ENCODE data around the gene CFAP65. TPM values are rescaled to one million over a fixed set of nuclear protein-coding genes. Genes with fewer than 3 reads are reported as not detected.
A peak's percentile ranks its signal among the peaks of the same experiment; 100 is the strongest.

The CFAP65 gene
- total and polyA plus RNA-seq, 9 of the 15 experiments (the other 6 are each of a cell fraction or from before 2014, with no cell fraction given), result not detected

DNA sequence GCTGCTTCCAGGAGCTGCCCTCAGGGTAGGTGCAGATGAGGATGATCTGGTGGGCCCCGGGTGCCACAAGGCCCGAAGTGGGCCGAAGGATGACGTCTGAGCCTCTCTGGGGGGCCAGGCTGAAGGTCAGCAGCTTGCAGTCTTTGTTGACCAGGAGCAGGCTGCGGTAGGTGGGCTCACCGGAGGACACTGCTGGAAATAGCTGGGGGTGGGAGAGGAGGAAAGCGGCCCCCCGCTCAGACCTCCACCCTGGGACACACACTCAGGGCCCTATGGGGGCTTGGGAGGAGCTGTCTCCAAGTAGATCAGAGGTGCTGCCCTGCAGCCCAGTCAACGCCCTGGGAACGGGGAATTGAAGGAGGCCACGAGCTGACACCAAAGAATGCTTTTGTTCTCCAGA lies 17.3 kb downstream of the CFAP65 start (continued):
- TF ChIP-seq PREB (CRISPR knock-in tag; IDR thresholded peaks at IDR 0.05), result no peak
- TF ChIP-seq XRCC5 (IDR thresholded peaks at IDR 0.05; ENCODE audit: low read depth, low read length), result no peak
- no peak for TF ChIP-seq BCOR (IDR thresholded peaks at IDR 0.05)
- TF ChIP-seq ESRRA (IDR thresholded peaks at IDR 0.05; ENCODE audit: borderline replicate concordance, low read depth), result no peak
- no peak for TF ChIP-seq ZNF778 (CRISPR knock-in tag; IDR thresholded peaks at IDR 0.05)
- TF ChIP-seq HMG20A (CRISPR knock-in tag; conservative IDR thresholded peaks at IDR 0.05), result no peak

GRCh38 chr2:219023045-219023605 lies 18.2 kb downstream of the CFAP65 start:
- no TSS peak for BruUV-seq (replicated peaks)
- no peak for FAIRE-seq
- in situ Hi-C loops (cut with MboI) (loop anchor here (10.0 kb wide), 1 partner anchor 132 kb away; no protein-coding TSS in a partner anchor), intact Hi-C loops (cut with micrococcal nuclease) (no loop called here)
- ChIA-PET CTCF (ENCODE audit: low intra/inter-chr PET ratio) (no interaction called here), POLR2A (no interaction called here)
- ATAC-seq, result no peak
- H3K4me2 ChIP-seq (ENCODE audit: insufficient read depth, low read length), result no peak overlapping the region
- H3K9me1 ChIP-seq (ENCODE audit: control insufficient read depth, insufficient read depth, low read length), result no peaks in the 10 kb centered on the region
- H2AFZ ChIP-seq (ENCODE audit: low read depth, low read length), result no peak overlapping the region
- peaks cover 4% of the 10 kb centered on the region; the same call in 1 of the 2 replicates for H4K20me1 ChIP-seq (replicated peaks; ENCODE audit: control insufficient read depth, insufficient read depth, low read length)
- no peak overlapping the region for H3K27ac ChIP-seq (ENCODE audit: extremely low read depth, low read depth, low read length)
- H3K9ac ChIP-seq (ENCODE audit: insufficient read depth in 1 of 2, low read depth in 2 of 2, low read length in 2 of 2), result 0 out of 4 replicates have a peak overlapping the region, but pooled peaks of 1 of the 2 experiments have one; percentile 20
- H3K4me1 ChIP-seq (replicated peaks in 1 of 2; ENCODE audit: control insufficient read depth in 2 of 2, insufficient read depth in 2 of 2, low read length in 2 of 2), result no peaks in the 10 kb centered on the region
- no peaks in the 10 kb centered on the region for H3K9me3 ChIP-seq (replicated peaks; ENCODE audit: control insufficient read depth, insufficient read depth, low read depth, low read length)
- H3K36me3 ChIP-seq (ENCODE audit: control insufficient read depth, insufficient read depth, low read length), result no peaks in the 10 kb centered on the region
- no peak for DNase-seq (ENCODE audit: extremely low read depth in 1 of 4, low spot score in 3 of 4)
- H3K27me3 ChIP-seq (ENCODE audit: control insufficient read depth in 2 of 2, insufficient read depth in 2 of 2, low read length in 2 of 2), result peaks cover 0 to 70% of the 10 kb centered on the region in 2 experiments; a peak in 4 of 5 replicates
- WGBS (ENCODE audit: insufficient coverage, low coverage, missing lambda C conversion rate), result 11% methylated on average over 12 of the region's 12 CpGs
- no peak overlapping the region for H3K4me3 ChIP-seq
- no peaks in the 10 kb centered on the region for H3K79me2 ChIP-seq (ENCODE audit: control insufficient read depth, insufficient read depth, low read length)
- TF ChIP-seq ZNF668 (CRISPR knock-in tag; IDR thresholded peaks at IDR 0.05) (no peak), ARID3A (IDR thresholded peaks at IDR 0.05; ENCODE audit: borderline replicate concordance, low read depth, low read length) (no peak), ZNF41 (CRISPR knock-in tag; conservative IDR thresholded peaks at IDR 0.05) (no peak), POLR2G (IDR thresholded peaks at IDR 0.05; ENCODE audit: low read depth, low read length) (no peak), MXI1 (IDR thresholded peaks at IDR 0.05; ENCODE audit: low read depth, low read length) (no peak), GTF2E2 (tag; IDR thresholded peaks at IDR 0.05) (no peak)

All from K562 (cell line).